GM23248 (cell line): Measurements from ENCODE around the gene FNDC11.

Experiments
- EZH2 ChIP-seq: fragments of 200-600 bp; sonication (generic); IDR thresholded peaks from 2 replicates; pipeline ENCODE4 v1.6.1; 2018; ENCODE audit warnings: antibody characterized with exemption, mild to moderate bottlenecking; ENCODE audit not compliant: insufficient read depth, poor library complexity, severe bottlenecking
- EZH2phosphoT487 ChIP-seq: fragments of 200-600 bp; sonication (generic); IDR thresholded peaks from 2 replicates; pipeline ENCODE4 v1.6.1; 2018; ENCODE audit warnings: antibody characterized with exemption, moderate library complexity, mild to moderate bottlenecking, low read depth; ENCODE audit not compliant: insufficient read depth

DNA sequence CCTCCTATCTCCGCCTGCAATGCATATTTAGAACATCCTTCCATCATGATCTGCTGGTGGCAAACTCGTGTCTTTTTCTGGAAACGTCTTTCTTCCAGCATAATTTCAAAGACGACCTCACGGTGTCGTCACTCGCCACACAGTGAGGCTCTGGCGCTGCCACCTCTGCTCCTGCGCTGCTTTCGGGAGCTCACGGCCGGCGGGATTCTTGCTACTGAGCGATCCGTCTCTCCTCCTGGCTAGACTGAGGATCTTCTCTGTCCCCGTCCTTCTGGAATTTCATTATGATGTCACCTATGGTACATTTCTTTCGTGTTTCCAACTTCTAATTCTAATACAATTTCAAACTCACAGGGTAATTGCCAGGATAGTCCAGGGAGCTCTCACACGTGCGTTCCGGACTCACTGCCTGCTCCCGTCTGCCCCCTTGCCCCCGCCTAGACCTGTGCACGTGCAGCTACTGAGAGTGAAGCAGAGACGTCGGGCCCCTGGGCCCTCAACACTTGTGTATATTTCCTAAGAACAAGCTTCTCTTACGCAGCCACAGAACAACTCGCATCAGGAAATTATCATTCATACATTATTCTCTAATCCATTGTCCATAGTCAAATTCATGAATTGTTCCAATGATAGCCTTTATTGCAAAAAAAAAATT is 45.6 kb downstream of the FNDC11 start:
- TF ChIP-seq EZH2phosphoT487 (no peak), EZH2 (no peak)
